ENCODE data around the gene UBE2D1.

UBE2D1 gene

GRCh38 chr10:58336242-58336641 is 1.4 kb downstream of the UBE2D1 start:
- no peak overlapping the region for H3K4me3 ChIP-seq (ENCODE audit: insufficient read length, low read depth)
- no peaks in the 10 kb centered on the region for H3K4me1 ChIP-seq (ENCODE audit: insufficient read depth, insufficient read length)
- H3K9ac ChIP-seq (ENCODE audit: insufficient read length, low read depth) = no peak overlapping the region
- no peaks in the 10 kb centered on the region for H3K27me3 ChIP-seq (ENCODE audit: insufficient read depth, insufficient read length)
- H3K36me3 ChIP-seq (ENCODE audit: insufficient read depth, insufficient read length, low read length) = peaks cover 5% of the 10 kb centered on the region
- TF ChIP-seq SUZ12 (IDR thresholded peaks at IDR 0.05; ENCODE audit: extremely low read depth, insufficient read depth, insufficient read length) (no peak), ZNF274 (IDR thresholded peaks at IDR 0.05; ENCODE audit: low read depth, low read length) (no peak), YY1 (IDR thresholded peaks at IDR 0.05; ENCODE audit: insufficient read depth, insufficient read length) (no peak)
- DNase-seq (ENCODE audit: low read depth, low spot score) = no peak
- no peaks in the 10 kb centered on the region for H3K9me3 ChIP-seq (ENCODE audit: insufficient read depth, low read length)

DNA sequence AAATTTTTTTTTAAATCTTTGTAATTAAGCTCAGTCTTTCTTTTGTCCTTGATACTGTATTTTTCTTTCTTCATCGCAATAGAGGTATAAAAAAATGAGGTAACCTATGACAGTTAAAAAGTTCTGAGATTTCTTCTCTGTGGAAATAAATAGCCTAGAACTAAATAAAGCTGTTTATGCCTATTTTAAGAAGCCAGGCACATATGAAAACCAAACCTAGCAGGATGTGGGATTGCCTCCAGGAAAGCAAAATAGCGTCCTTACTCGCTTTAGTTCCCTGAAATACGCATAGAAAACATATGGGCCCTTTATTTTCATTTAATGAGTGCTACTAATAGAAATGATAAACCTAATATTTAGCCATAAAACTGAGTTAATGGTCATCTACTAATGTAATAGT is 6.6 kb downstream of the UBE2D1 start:
- H3K36me3 ChIP-seq (ENCODE audit: insufficient read depth, insufficient read length, low read length) = peaks cover 5% of the 10 kb centered on the region
- no peak for TF ChIP-seq YY1 (IDR thresholded peaks at IDR 0.05; ENCODE audit: insufficient read depth, insufficient read length)
- no peak for TF ChIP-seq SUZ12 (IDR thresholded peaks at IDR 0.05; ENCODE audit: extremely low read depth, insufficient read depth, insufficient read length)
- no peak for TF ChIP-seq ZNF274 (IDR thresholded peaks at IDR 0.05; ENCODE audit: low read depth, low read length)
- H3K9me3 ChIP-seq (ENCODE audit: insufficient read depth, low read length) = no peaks in the 10 kb centered on the region
- H3K27me3 ChIP-seq (ENCODE audit: insufficient read depth, insufficient read length) = no peaks in the 10 kb centered on the region
- no peak overlapping the region for H3K4me3 ChIP-seq (ENCODE audit: insufficient read length, low read depth)
- DNase-seq (ENCODE audit: low read depth, low spot score) = no peak
- H3K9ac ChIP-seq (ENCODE audit: insufficient read length, low read depth) = no peak overlapping the region
- H3K4me1 ChIP-seq (ENCODE audit: insufficient read depth, insufficient read length) = no peaks in the 10 kb centered on the region

DNA sequence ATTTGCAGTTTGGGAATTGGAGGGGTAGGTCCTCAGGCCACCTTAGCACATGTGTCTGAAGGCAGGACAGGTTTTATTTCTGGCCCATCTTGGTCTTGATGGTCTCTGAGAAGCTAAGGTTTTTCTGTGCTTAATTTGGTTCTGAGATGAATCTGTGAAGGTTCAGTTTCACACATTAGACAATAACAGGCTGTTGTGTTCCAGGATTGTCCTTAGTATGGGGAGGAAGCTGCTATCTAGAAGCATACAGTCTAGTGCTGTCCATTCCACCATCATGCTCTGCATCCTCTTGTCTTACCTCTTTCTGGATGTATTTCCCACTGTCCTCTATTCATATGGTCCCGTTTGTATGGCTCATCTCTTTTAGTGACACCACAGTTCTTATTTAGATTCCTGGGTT is 7.1 kb downstream of the UBE2D1 start:
- no peak for DNase-seq (ENCODE audit: low read depth, low spot score)
- Histone ChIP-seq H3K9me3 (ENCODE audit: insufficient read depth, low read length) (no peaks in the 10 kb centered on the region), H3K27me3 (ENCODE audit: insufficient read depth, insufficient read length) (no peaks in the 10 kb centered on the region), H3K4me1 (ENCODE audit: insufficient read depth, insufficient read length) (no peaks in the 10 kb centered on the region), H3K4me3 (ENCODE audit: insufficient read length, low read depth) (no peak overlapping the region), H3K36me3 (ENCODE audit: insufficient read depth, insufficient read length, low read length) (peaks cover 3% of the 10 kb centered on the region), H3K9ac (ENCODE audit: insufficient read length, low read depth) (no peak overlapping the region)
- TF ChIP-seq YY1 (IDR thresholded peaks at IDR 0.05; ENCODE audit: insufficient read depth, insufficient read length) = no peak
- TF ChIP-seq ZNF274 (IDR thresholded peaks at IDR 0.05; ENCODE audit: low read depth, low read length) = no peak
- TF ChIP-seq SUZ12 (IDR thresholded peaks at IDR 0.05; ENCODE audit: extremely low read depth, insufficient read depth, insufficient read length) = no peak

- Histone ChIP-seq H3K9me3 (ENCODE audit: insufficient read depth, low read length) (no peaks in the 10 kb centered on the region), H3K27me3 (ENCODE audit: insufficient read depth, insufficient read length) (no peaks in the 10 kb centered on the region), H3K4me3 (ENCODE audit: insufficient read length, low read depth) (no peak overlapping the region), H3K36me3 (ENCODE audit: insufficient read depth, insufficient read length, low read length) (no peaks in the 10 kb centered on the region), H3K4me1 (ENCODE audit: insufficient read depth, insufficient read length) (no peaks in the 10 kb centered on the region), H3K9ac (ENCODE audit: insufficient read length, low read depth) (no peak overlapping the region)
- TF ChIP-seq YY1 (IDR thresholded peaks at IDR 0.05; ENCODE audit: insufficient read depth, insufficient read length) (no peak), SUZ12 (IDR thresholded peaks at IDR 0.05; ENCODE audit: extremely low read depth, insufficient read depth, insufficient read length) (no peak), ZNF274 (IDR thresholded peaks at IDR 0.05; ENCODE audit: low read depth, low read length) (no peak)
- DNase-seq (ENCODE audit: low read depth, low spot score) = no peak
Observed at GRCh38 chr10:58347967-58348366, 13.2 kb downstream of the UBE2D1 start.

GRCh38 chr10:58348571-58349033 is 13.8 kb downstream of the UBE2D1 start:
- H3K36me3 ChIP-seq (ENCODE audit: insufficient read depth, insufficient read length, low read length) = no peaks in the 10 kb centered on the region
- TF ChIP-seq YY1 (IDR thresholded peaks at IDR 0.05; ENCODE audit: insufficient read depth, insufficient read length) (no peak), ZNF274 (IDR thresholded peaks at IDR 0.05; ENCODE audit: low read depth, low read length) (no peak), SUZ12 (IDR thresholded peaks at IDR 0.05; ENCODE audit: extremely low read depth, insufficient read depth, insufficient read length) (no peak)
- H3K4me3 ChIP-seq (ENCODE audit: insufficient read length, low read depth) = no peak overlapping the region
- H3K4me1 ChIP-seq (ENCODE audit: insufficient read depth, insufficient read length) = no peaks in the 10 kb centered on the region
- no peaks in the 10 kb centered on the region for H3K9me3 ChIP-seq (ENCODE audit: insufficient read depth, low read length)
- no peak for DNase-seq (ENCODE audit: low read depth, low spot score)
- H3K27me3 ChIP-seq (ENCODE audit: insufficient read depth, insufficient read length) = no peaks in the 10 kb centered on the region
- H3K9ac ChIP-seq (ENCODE audit: insufficient read length, low read depth) = no peak overlapping the region

DNA sequence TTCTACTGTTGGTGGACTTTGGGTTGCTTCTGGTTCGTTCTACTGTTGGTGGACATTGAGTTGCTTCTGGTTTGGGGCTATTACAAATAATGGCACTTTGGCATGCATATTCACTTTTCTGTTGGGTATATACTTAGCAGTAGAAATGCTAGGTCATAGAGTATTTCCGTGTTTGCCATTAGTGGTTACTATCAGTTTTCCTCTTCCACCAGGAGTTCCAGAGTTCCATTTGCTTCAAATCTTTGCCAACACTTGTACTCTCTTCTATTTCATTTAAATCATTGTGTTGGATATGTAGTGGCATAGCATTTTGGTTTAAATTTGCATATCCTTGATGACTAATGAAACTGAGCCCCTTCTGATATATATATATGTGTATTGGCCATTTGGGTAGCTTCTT is 15.2 kb downstream of the UBE2D1 start:
- TF ChIP-seq ZNF274 (IDR thresholded peaks at IDR 0.05; ENCODE audit: low read depth, low read length) = no peak
- TF ChIP-seq SUZ12 (IDR thresholded peaks at IDR 0.05; ENCODE audit: extremely low read depth, insufficient read depth, insufficient read length) = no peak
- TF ChIP-seq YY1 (IDR thresholded peaks at IDR 0.05; ENCODE audit: insufficient read depth, insufficient read length) = no peak
- Histone ChIP-seq H3K27me3 (ENCODE audit: insufficient read depth, insufficient read length) (no peaks in the 10 kb centered on the region), H3K9ac (ENCODE audit: insufficient read length, low read depth) (no peak overlapping the region), H3K9me3 (ENCODE audit: insufficient read depth, low read length) (no peaks in the 10 kb centered on the region), H3K4me3 (ENCODE audit: insufficient read length, low read depth) (no peak overlapping the region), H3K36me3 (ENCODE audit: insufficient read depth, insufficient read length, low read length) (no peaks in the 10 kb centered on the region), H3K4me1 (ENCODE audit: insufficient read depth, insufficient read length) (no peaks in the 10 kb centered on the region)
- DNase-seq (ENCODE audit: low read depth, low spot score) = no peak

- no peak for TF ChIP-seq YY1 (IDR thresholded peaks at IDR 0.05; ENCODE audit: insufficient read depth, insufficient read length)
- no peak for TF ChIP-seq ZNF274 (IDR thresholded peaks at IDR 0.05; ENCODE audit: low read depth, low read length)
- H3K9ac ChIP-seq (ENCODE audit: insufficient read length, low read depth) = no peak overlapping the region
- no peaks in the 10 kb centered on the region for H3K36me3 ChIP-seq (ENCODE audit: insufficient read depth, insufficient read length, low read length)
- H3K4me1 ChIP-seq (ENCODE audit: insufficient read depth, insufficient read length) = no peaks in the 10 kb centered on the region
- no peaks in the 10 kb centered on the region for H3K27me3 ChIP-seq (ENCODE audit: insufficient read depth, insufficient read length)
- H3K9me3 ChIP-seq (ENCODE audit: insufficient read depth, low read length) = no peaks in the 10 kb centered on the region
- no peak overlapping the region for H3K4me3 ChIP-seq (ENCODE audit: insufficient read length, low read depth)
- DNase-seq (ENCODE audit: low read depth, low spot score) = no peak
Observed at GRCh38 chr10:58350619-58351323, 16.0 kb downstream of the UBE2D1 start.

Data from NT2/D1 (cell line).